Endothelial cell of umbilical vein (primary cell): Measurements from ENCODE around the gene ARHGAP18. TPM values are rescaled to one million over a fixed set of nuclear protein-coding genes. Genes with fewer than 3 reads are reported as not detected.

Experiments
- BruUV-seq: library from RNA; stranded (reverse); fragments of 400-500 nt; replicated peaks from 2 replicates; lab custom pipeline; 2021; lab: Mats Ljungman, UMichigan
- CTCF ChIA-PET: fragments of 300-600, 350-600 bp; sonication (Branson Sonifier 250); formaldehyde crosslinking; loops from one replicate; lab custom pipeline; 2021; ENCODE audit warnings: antibody characterized with exemption, inconsistent platforms; lab: Charles Lee
- POLR2A ChIA-PET: fragments of 300-600, 350-600 bp; sonication (Branson Sonifier 250); formaldehyde crosslinking; loops from one replicate; lab custom pipeline; 2021; ENCODE audit warnings: antibody characterized with exemption, inconsistent platforms; lab: Charles Lee
- DNase-seq: peaks from one replicate; pipeline ENCODE4 v3.0.0-alpha.2; 2011; ENCODE audit warnings: low read depth, low spot score
- FAIRE-seq: peaks from 2 replicates; lab custom pipeline; 2011; peaks lifted over from hg19 to GRCh38; lab: Jason Lieb, UNC
- H2AFZ ChIP-seq: 2 replicates; pipeline ENCODE4 v1.6.0; 2012; ENCODE audit warnings: low read depth, low read length, control low read depth, inconsistent platforms
- H3K27ac ChIP-seq: 2 replicates; pipeline ENCODE4 v1.5.1; 2011; ENCODE audit warnings: low read depth, mild to moderate bottlenecking, control low read depth, low read length, moderate library complexity; ENCODE audit not compliant: insufficient read depth
- H3K27me3 ChIP-seq, 2 experiments: 2 replicates each; pipeline versions ENCODE4 v1.6.0 to v1.6.1; 2011; ENCODE audit warnings: low read length in 2 of 2, mixed read lengths in 1 of 2; ENCODE audit not compliant: control insufficient read depth in 2 of 2, insufficient read depth in 2 of 2
- H3K36me3 ChIP-seq, 2 experiments: 2 replicates in 1 of 2; 3 replicates in 1 of 2; pipeline ENCODE4 v1.5.1; 2011; ENCODE audit warnings: low read length in 2 of 2, mild to moderate bottlenecking in 1 of 2, moderate library complexity in 1 of 2; ENCODE audit not compliant: control insufficient read depth in 2 of 2, insufficient read depth in 2 of 2; ENCODE audit errors: extremely low read depth in 1 of 2
- H3K4me1 ChIP-seq: 3 replicates; pipeline ENCODE4 v1.5.1; 2011; ENCODE audit warnings: mild to moderate bottlenecking, low read length; ENCODE audit not compliant: control insufficient read depth, insufficient read depth; ENCODE audit errors: extremely low read depth
- H3K4me2 ChIP-seq: 2 replicates; pipeline ENCODE4 v1.6.1; 2011; ENCODE audit warnings: low read length, control low read depth, mixed read lengths; ENCODE audit not compliant: insufficient read depth
- H3K4me3 ChIP-seq, 3 experiments: fragments of 200-600 bp in 1 of 3; sonication (generic), shearing (Covaris generic) in 1 of 3; replicated peaks in 1 of 3; 2 replicates each; pipeline ENCODE4 v1.5.1; 2011 to 2016; ENCODE audit warnings: control low read depth in 3 of 3, low read length in 3 of 3, mild to moderate bottlenecking in 2 of 3, inconsistent platforms in 1 of 3, low read depth in 1 of 3, moderate library complexity in 1 of 3; ENCODE audit not compliant: insufficient read depth in 1 of 3
- H3K79me2 ChIP-seq: 2 replicates; pipeline ENCODE4 v1.6.0; 2012; ENCODE audit warnings: low read length, inconsistent platforms; ENCODE audit not compliant: control insufficient read depth, insufficient read depth
- H3K9ac ChIP-seq: replicated peaks from 2 replicates; pipeline ENCODE3; 2011; ENCODE audit warnings: low read length, control low read depth; ENCODE audit not compliant: insufficient read depth; ENCODE audit errors: extremely low read depth
- H3K9me1 ChIP-seq: replicated peaks from 3 replicates; pipeline ENCODE4 v1.6.0; 2011; ENCODE audit warnings: mild to moderate bottlenecking, low read length; ENCODE audit not compliant: control insufficient read depth, insufficient read depth; ENCODE audit errors: extremely low read depth
- H3K9me3 ChIP-seq: replicated peaks from 2 replicates; pipeline ENCODE4 v1.5.1; 2012; ENCODE audit warnings: low read length, inconsistent platforms; ENCODE audit not compliant: control insufficient read depth, insufficient read depth
- H4K20me1 ChIP-seq: replicated peaks from 2 replicates; pipeline ENCODE3; 2011; ENCODE audit warnings: mild to moderate bottlenecking, low read length; ENCODE audit not compliant: control insufficient read depth, insufficient read depth; ENCODE audit errors: extremely low read depth
- POLR2AphosphoS5 ChIP-seq: IDR thresholded peaks from 2 replicates; pipeline ENCODE4 v1.6.1; 2012; ENCODE audit warnings: low read depth, mild to moderate bottlenecking, control low read depth, low read length, moderate library complexity; ENCODE audit not compliant: insufficient read depth
- dilution Hi-C: fragments of 300-500 bp; cut with MboI; formaldehyde crosslinking; loops from one replicate; pipeline ENCODE4 v1.15.0; 2019; ENCODE audit warnings: low sequenced_read_pairs; ENCODE audit not compliant: extremely low pct_ligation_motif_present
- intact Hi-C: fragments of 100-400 bp; cut with micrococcal nuclease; formaldehyde crosslinking; loops from one replicate; pipeline ENCODE4 v1.10.0; 2022
- polyA plus RNA-seq, 4 experiments: library from polyadenylated mRNA; depleted of rRNA in 3 of 4; stranded (reverse) in 3 of 4; unstranded in 1 of 4; fragments of >200 nt; gene quantifications; 2 replicates each; pipeline versions ENCODE4 v1.2.1 to v1.2.3, GENCODE V29; 2011 to 2012; ENCODE audit warnings: missing spikeins in 1 of 4
- total RNA-seq: library from RNA; stranded (reverse); gene quantifications from 2 replicates; pipeline ENCODE4 v1.2.3, GENCODE V29; 2021
- TF ChIP-seq, protein P1 (sequence below), 2 donors: IDR thresholded peaks; 1 replicate in 1 of 2; 2 replicates in 1 of 2; pipeline ENCODE4 v1.5.1; 2011; ENCODE audit warnings: low read length in 2 of 2, mild to moderate bottlenecking in 2 of 2, moderate library complexity in 2 of 2, control low read depth in 1 of 2, inconsistent platforms in 1 of 2, low read depth in 1 of 2; ENCODE audit not compliant: insufficient read depth in 1 of 2; ENCODE audit errors: extremely low read depth in 1 of 2

ARHGAP18 gene
- total and polyA plus RNA-seq, 2 donors (not counting 3 experiments of a cell fraction or from before 2014, with no cell fraction given): 13.1 to 86.1 TPM

DNA sequence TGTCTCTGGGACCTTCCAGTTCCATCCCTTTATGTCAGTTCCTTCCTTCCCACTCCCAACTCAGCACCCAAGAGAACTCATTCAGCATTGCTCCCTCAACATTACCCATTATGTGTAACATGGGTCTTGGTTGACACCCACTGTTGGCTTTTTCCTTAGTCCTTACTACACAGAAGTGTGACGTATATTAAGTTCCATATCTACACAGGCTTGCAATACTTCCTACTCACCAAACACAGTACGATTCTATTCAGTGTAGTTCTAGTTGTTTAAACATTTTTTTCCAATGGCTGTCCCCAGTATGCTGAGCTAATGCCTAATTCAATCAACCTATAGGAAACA lies 37.7 kb downstream of the ARHGAP18 start:
- ChIA-PET POLR2A (interaction anchor here (0.9 to 2.4 kb wide), 2 partner anchors 9 to 12 kb away, joined by 4 to 16 read pairs; no protein-coding TSS in a partner anchor), CTCF (interaction anchor here (0.9 to 2.7 kb wide), 15 partner anchors 9 to 349 kb away, joined by 3 to 16 read pairs (median 4); partner anchors contain the start of gene ARHGAP18)
- Histone ChIP-seq H3K4me2 (peak overlapping the region; percentile 95), H3K27me3 (no peaks in the 10 kb centered on the region), H3K9me3 (no peaks in the 10 kb centered on the region), H3K9ac (peak overlapping the region; percentile 95), H3K79me2 (peaks cover 54% of the 10 kb centered on the region), H3K4me1 (peaks cover 72% of the 10 kb centered on the region), H3K27ac (peak overlapping the region; percentile 93), H3K9me1 (no peaks in the 10 kb centered on the region), H4K20me1 (no peaks in the 10 kb centered on the region), H2AFZ (no peak overlapping the region), H3K36me3 (no peaks in the 10 kb centered on the region), H3K4me3 (peak overlapping the region in 1 of 3 experiments; percentile 58)
- TF ChIP-seq POLR2AphosphoS5: peak; percentile 3
- TF ChIP-seq, protein P1, sequence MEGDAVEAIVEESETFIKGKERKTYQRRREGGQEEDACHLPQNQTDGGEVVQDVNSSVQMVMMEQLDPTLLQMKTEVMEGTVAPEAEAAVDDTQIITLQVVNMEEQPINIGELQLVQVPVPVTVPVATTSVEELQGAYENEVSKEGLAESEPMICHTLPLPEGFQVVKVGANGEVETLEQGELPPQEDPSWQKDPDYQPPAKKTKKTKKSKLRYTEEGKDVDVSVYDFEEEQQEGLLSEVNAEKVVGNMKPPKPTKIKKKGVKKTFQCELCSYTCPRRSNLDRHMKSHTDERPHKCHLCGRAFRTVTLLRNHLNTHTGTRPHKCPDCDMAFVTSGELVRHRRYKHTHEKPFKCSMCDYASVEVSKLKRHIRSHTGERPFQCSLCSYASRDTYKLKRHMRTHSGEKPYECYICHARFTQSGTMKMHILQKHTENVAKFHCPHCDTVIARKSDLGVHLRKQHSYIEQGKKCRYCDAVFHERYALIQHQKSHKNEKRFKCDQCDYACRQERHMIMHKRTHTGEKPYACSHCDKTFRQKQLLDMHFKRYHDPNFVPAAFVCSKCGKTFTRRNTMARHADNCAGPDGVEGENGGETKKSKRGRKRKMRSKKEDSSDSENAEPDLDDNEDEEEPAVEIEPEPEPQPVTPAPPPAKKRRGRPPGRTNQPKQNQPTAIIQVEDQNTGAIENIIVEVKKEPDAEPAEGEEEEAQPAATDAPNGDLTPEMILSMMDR (IDR thresholded peaks at IDR 0.05; ENCODE audit: extremely low read depth in 1 of 2, insufficient read depth in 1 of 2, low read depth in 1 of 2, low read length in 2 of 2): no peak
- FAIRE-seq (no peak), DNase-seq (no peak)
- dilution Hi-C loops (no loop called here), intact Hi-C loops (loop anchor here (2.0 to 5.0 kb wide), 3 partner anchors 76 to 348 kb away; no protein-coding TSS in a partner anchor)
- BruUV-seq: no TSS peak
